Keratinocyte (primary cell): Measurements from ENCODE around the gene IL1RAPL2. TPM values are rescaled to one million over a fixed set of nuclear protein-coding genes. Genes with fewer than 3 reads are reported as not detected.

Experiments used
- DNase-seq: peaks from one replicate; pipeline ENCODE4 v3.0.0-alpha.2; 2011; ENCODE audit warnings: low read depth, missing footprints, low spot score
- FAIRE-seq: peaks from 2 replicates; lab custom pipeline; 2011; peaks lifted over from hg19 to GRCh38; lab: Jason Lieb, UNC
- H2AFZ ChIP-seq: 2 replicates; pipeline ENCODE4 v1.6.0; 2012; ENCODE audit warnings: low read length, control low read depth, inconsistent platforms; ENCODE audit not compliant: control insufficient read depth
- H3K27ac ChIP-seq: 2 replicates; pipeline ENCODE4 v1.5.1; 2011; ENCODE audit warnings: low read length; ENCODE audit not compliant: control insufficient read depth, insufficient read depth
- H3K27me3 ChIP-seq: 3 replicates; pipeline ENCODE4 v1.6.0; 2011; ENCODE audit warnings: low read length; ENCODE audit not compliant: control insufficient read depth, insufficient read depth; ENCODE audit errors: extremely low read depth
- H3K36me3 ChIP-seq, 2 experiments: 2 replicates in 1 of 2; 3 replicates in 1 of 2; pipeline ENCODE4 v1.5.1; 2011; ENCODE audit warnings: low read length in 2 of 2, mild to moderate bottlenecking in 1 of 2; ENCODE audit not compliant: control insufficient read depth in 2 of 2, insufficient read depth in 2 of 2; ENCODE audit errors: extremely low read depth in 1 of 2
- H3K4me1 ChIP-seq: 3 replicates; pipeline ENCODE4 v1.5.1; 2011; ENCODE audit warnings: low read length; ENCODE audit not compliant: control insufficient read depth, insufficient read depth; ENCODE audit errors: extremely low read depth
- H3K4me2 ChIP-seq: 3 replicates; pipeline ENCODE4 v1.6.0; 2011; ENCODE audit warnings: low read depth, low read length; ENCODE audit not compliant: control insufficient read depth, insufficient read depth; ENCODE audit errors: extremely low read depth
- H3K4me3 ChIP-seq, 3 experiments: fragments of 200-600 bp in 1 of 3; sonication (generic) in 1 of 3; 2 replicates in 2 of 3; 3 replicates in 1 of 3; pipeline ENCODE4 v1.5.1; 2011 to 2016; ENCODE audit warnings: low read length in 3 of 3, mild to moderate bottlenecking in 3 of 3, control low read depth in 2 of 3, inconsistent platforms in 1 of 3, low read depth in 1 of 3, mixed read lengths in 1 of 3, mixed run types in 1 of 3, moderate library complexity in 1 of 3; ENCODE audit not compliant: control insufficient read depth in 2 of 3, insufficient read depth in 2 of 3; ENCODE audit errors: extremely low read depth in 1 of 3
- H3K79me2 ChIP-seq: 2 replicates; pipeline ENCODE4 v1.6.0; 2012; ENCODE audit warnings: low read length; ENCODE audit not compliant: control insufficient read depth, insufficient read depth
- H3K9ac ChIP-seq: 3 replicates; pipeline ENCODE4 v1.6.0; 2011; ENCODE audit warnings: low read length; ENCODE audit not compliant: control insufficient read depth, insufficient read depth; ENCODE audit errors: extremely low read depth
- H3K9me1 ChIP-seq: 3 replicates; pipeline ENCODE4 v1.6.0; 2011; ENCODE audit warnings: low read length; ENCODE audit not compliant: control insufficient read depth, insufficient read depth; ENCODE audit errors: extremely low read depth
- H3K9me3 ChIP-seq: 2 replicates; pipeline ENCODE4 v1.5.1; 2012; ENCODE audit warnings: low read depth, low read length; ENCODE audit not compliant: control insufficient read depth
- H4K20me1 ChIP-seq: 3 replicates; pipeline ENCODE4 v1.6.0; 2011; ENCODE audit warnings: low read length; ENCODE audit not compliant: control insufficient read depth, insufficient read depth; ENCODE audit errors: extremely low read depth
- EZH2 ChIP-seq: IDR thresholded peaks from one replicate; pipeline ENCODE4 v1.6.1; 2012; ENCODE audit warnings: inconsistent platforms, mild to moderate bottlenecking, low read length, moderate library complexity
- dilution Hi-C: fragments of 300-500 bp; cut with MboI; formaldehyde crosslinking; loops from one replicate; pipeline ENCODE4 v1.7.0; 2020; ENCODE audit warnings: low sequenced_read_pairs; ENCODE audit not compliant: extremely low pct_ligation_motif_present
- polyA plus RNA-seq, 5 experiments: library from polyadenylated mRNA; depleted of rRNA in 3 of 5; stranded (reverse) in 3 of 5; stranded (forward) in 1 of 5; unstranded in 1 of 5; fragments of >200 nt; gene quantifications; 1 replicate in 1 of 5; 2 replicates in 3 of 5; 3 replicates in 1 of 5; pipeline versions ENCODE4 v1.2.1 to v1.2.3, GENCODE V29; 2011 to 2012; ENCODE audit warnings: missing spikeins in 2 of 5, low read depth in 1 of 5, low replicate concordance in 1 of 5
- TF ChIP-seq, protein P1 (sequence below), 3 experiments: IDR thresholded peaks in 1 of 3; conservative IDR thresholded peaks in 1 of 3; optimal IDR thresholded peaks in 1 of 3; 2 replicates in 2 of 3; 3 replicates in 1 of 3; pipeline versions ENCODE3 to v1.5.1; 2011; ENCODE audit warnings: low read length in 3 of 3, mild to moderate bottlenecking in 3 of 3, moderate library complexity in 2 of 3, control low read depth in 1 of 3, inconsistent platforms in 1 of 3; ENCODE audit not compliant: insufficient read depth in 2 of 3; ENCODE audit errors: extremely low read depth in 1 of 3

Gene IL1RAPL2
- polyA plus RNA-seq, 1 donor (not counting 4 experiments of a cell fraction or from before 2014, with no cell fraction given) = 0.24 TPM

DNA sequence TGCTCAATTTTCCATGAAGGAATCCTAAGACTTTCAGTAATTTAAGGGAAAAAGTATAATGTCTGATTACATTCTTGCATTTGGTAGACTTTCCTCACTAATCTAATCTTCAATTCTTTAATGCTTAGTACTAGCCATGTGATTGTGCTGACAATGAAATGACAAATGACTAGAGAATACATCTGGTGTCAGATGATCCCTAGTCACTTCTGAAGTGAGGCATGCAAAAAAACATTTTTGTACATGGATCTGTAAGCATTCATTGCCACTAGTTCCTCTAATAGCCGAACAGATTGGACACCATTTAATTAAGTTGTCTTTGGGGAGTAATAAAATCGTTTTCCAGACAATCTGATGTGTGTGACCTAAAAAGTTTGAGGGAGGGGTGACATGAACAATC lies 1193.6 kb downstream of the IL1RAPL2 start:
- H3K4me3 ChIP-seq = no peak overlapping the region
- H3K9ac ChIP-seq = no peak overlapping the region
- no peaks in the 10 kb centered on the region for H3K79me2 ChIP-seq
- H3K27me3 ChIP-seq = no peaks in the 10 kb centered on the region
- H3K9me3 ChIP-seq = no peaks in the 10 kb centered on the region
- DNase-seq (no peak), FAIRE-seq (no peak)
- dilution Hi-C loops = no loop called here
- no peak overlapping the region for H3K4me2 ChIP-seq
- H3K9me1 ChIP-seq = no peaks in the 10 kb centered on the region
- no peak overlapping the region for H3K27ac ChIP-seq
- no peaks in the 10 kb centered on the region for H3K4me1 ChIP-seq
- no peaks in the 10 kb centered on the region for H4K20me1 ChIP-seq
- TF ChIP-seq EZH2 = no peak
- TF ChIP-seq, protein P1, sequence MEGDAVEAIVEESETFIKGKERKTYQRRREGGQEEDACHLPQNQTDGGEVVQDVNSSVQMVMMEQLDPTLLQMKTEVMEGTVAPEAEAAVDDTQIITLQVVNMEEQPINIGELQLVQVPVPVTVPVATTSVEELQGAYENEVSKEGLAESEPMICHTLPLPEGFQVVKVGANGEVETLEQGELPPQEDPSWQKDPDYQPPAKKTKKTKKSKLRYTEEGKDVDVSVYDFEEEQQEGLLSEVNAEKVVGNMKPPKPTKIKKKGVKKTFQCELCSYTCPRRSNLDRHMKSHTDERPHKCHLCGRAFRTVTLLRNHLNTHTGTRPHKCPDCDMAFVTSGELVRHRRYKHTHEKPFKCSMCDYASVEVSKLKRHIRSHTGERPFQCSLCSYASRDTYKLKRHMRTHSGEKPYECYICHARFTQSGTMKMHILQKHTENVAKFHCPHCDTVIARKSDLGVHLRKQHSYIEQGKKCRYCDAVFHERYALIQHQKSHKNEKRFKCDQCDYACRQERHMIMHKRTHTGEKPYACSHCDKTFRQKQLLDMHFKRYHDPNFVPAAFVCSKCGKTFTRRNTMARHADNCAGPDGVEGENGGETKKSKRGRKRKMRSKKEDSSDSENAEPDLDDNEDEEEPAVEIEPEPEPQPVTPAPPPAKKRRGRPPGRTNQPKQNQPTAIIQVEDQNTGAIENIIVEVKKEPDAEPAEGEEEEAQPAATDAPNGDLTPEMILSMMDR (optimal IDR thresholded peaks at IDR 0.05 in 1 of 3, IDR thresholded peaks at IDR 0.05 in 1 of 3, conservative IDR thresholded peaks at IDR 0.05 in 1 of 3; ENCODE audit: extremely low read depth in 1 of 3, insufficient read depth in 2 of 3, low read length in 3 of 3) = no peak
- no peak overlapping the region for H2AFZ ChIP-seq
- no peaks in the 10 kb centered on the region for H3K36me3 ChIP-seq

DNA sequence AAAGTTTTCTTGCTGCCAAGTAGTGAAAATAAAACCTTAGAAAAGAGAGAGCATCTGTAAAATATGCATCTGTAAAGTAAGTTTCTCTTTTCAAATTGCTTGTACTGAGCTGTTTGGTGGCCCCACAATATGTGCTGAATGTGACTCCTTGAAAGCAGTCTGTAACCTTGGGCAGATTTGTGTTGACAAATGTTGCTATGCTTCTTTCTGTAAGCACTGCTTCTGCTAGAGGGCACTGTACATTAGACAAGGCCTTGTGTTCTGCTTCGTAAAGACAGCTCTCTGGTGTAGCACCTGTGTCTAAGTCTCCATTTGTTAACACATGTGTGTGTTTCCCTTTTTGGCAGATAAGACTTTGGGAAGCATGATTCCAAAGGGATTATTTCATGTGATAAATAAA lies 1199.7 kb downstream of the IL1RAPL2 start:
- FAIRE-seq = no peak
- Histone ChIP-seq H3K79me2 (no peaks in the 10 kb centered on the region), H3K4me1 (no peaks in the 10 kb centered on the region), H2AFZ (no peak overlapping the region), H3K4me3 (no peak overlapping the region), H3K4me2 (no peak overlapping the region), H3K9ac (no peak overlapping the region), H3K27me3 (peaks cover 8% of the 10 kb centered on the region), H3K36me3 (no peaks in the 10 kb centered on the region), H4K20me1 (no peaks in the 10 kb centered on the region), H3K9me3 (no peaks in the 10 kb centered on the region), H3K9me1 (no peaks in the 10 kb centered on the region), H3K27ac (no peak overlapping the region)
- TF ChIP-seq, protein P1 (optimal IDR thresholded peaks at IDR 0.05 in 1 of 3, IDR thresholded peaks at IDR 0.05 in 1 of 3, conservative IDR thresholded peaks at IDR 0.05 in 1 of 3; ENCODE audit: extremely low read depth in 1 of 3, insufficient read depth in 2 of 3, low read length in 3 of 3) = peak in 2 of 3 experiments; percentile 8 to 35
- no peak for TF ChIP-seq EZH2
- dilution Hi-C loops = no loop called here
- DNase-seq = no peak
